Measurements from ENCODE around the gene CCDC158.

GRCh38 chr4:76385974-76386373 lies 35.0 kb downstream of the CCDC158 start:
- TF ChIP-seq CTCF (IDR thresholded peaks at IDR 0.05) = no peak
- TF ChIP-seq ZFX (IDR thresholded peaks at IDR 0.05; ENCODE audit: borderline replicate concordance) = no peak
